ENCODE results near the gene VCAN. TPM values are rescaled to one million over a fixed set of nuclear protein-coding genes. Genes with fewer than 3 reads are reported as not detected.
A peak's percentile ranks its signal among the peaks of the same experiment; 100 is the strongest.

Gene VCAN
- total RNA-seq, 1 donor from 2014 or later = 431 TPM

GRCh38 chr5:83430130-83431010 lies 41.2 kb upstream of the VCAN start:
- H3K4me1 ChIP-seq (ENCODE audit: insufficient read depth, low read length) = no peaks in the 10 kb centered on the region
- peak; percentile 50 for DNase-seq (ENCODE audit: low read depth)
- H4K20me1 ChIP-seq (ENCODE audit: insufficient read depth, low read length) = no peaks in the 10 kb centered on the region
- H3K4me2 ChIP-seq (ENCODE audit: low read length) = no peak overlapping the region
- peak; percentile 77 for FAIRE-seq
- no peak overlapping the region for H3K27ac ChIP-seq (ENCODE audit: low read depth, low read length)
- no peaks in the 10 kb centered on the region for H3K27me3 ChIP-seq (ENCODE audit: insufficient read depth, low read length)
- no peaks in the 10 kb centered on the region for H3K36me3 Mint-ChIP-seq (ENCODE audit: low read depth, unreplicated experiment)
- H3K9ac ChIP-seq (ENCODE audit: low read length) = no peak overlapping the region
- H3K27me3 Mint-ChIP-seq (ENCODE audit: low read depth, unreplicated experiment) = no peaks in the 10 kb centered on the region
- no peak overlapping the region for H3K4me3 ChIP-seq (ENCODE audit: insufficient read depth, low read depth, low read length)
- H3K9me3 ChIP-seq (ENCODE audit: insufficient read depth, low read depth, low read length) = no peaks in the 10 kb centered on the region
- no peaks in the 10 kb centered on the region for H3K79me2 ChIP-seq (ENCODE audit: insufficient read depth, low read length)
- TF ChIP-seq CTCF (IDR thresholded peaks at IDR 0.05; ENCODE audit: insufficient read depth, low read depth, low read length) = peak; percentile 92
- no peak for TF ChIP-seq EZH2 (IDR thresholded peaks at IDR 0.05; ENCODE audit: insufficient read depth, low read length)
- H3K36me3 ChIP-seq (ENCODE audit: insufficient read depth, low read length) = no peaks in the 10 kb centered on the region
- H3K4me3 Mint-ChIP-seq (ENCODE audit: unreplicated experiment) = no peak overlapping the region
- H3K4me1 Mint-ChIP-seq (ENCODE audit: low read depth, unreplicated experiment) = no peaks in the 10 kb centered on the region
- H3K9me3 Mint-ChIP-seq (ENCODE audit: unreplicated experiment) = no peaks in the 10 kb centered on the region
- H3K27ac Mint-ChIP-seq (ENCODE audit: unreplicated experiment) = no peak overlapping the region
- H2AFZ ChIP-seq (ENCODE audit: low read depth, low read length) = no peak overlapping the region

GRCh38 chr5:83433891-83434290 lies 37.7 kb upstream of the VCAN start:
- Histone ChIP-seq H4K20me1 (ENCODE audit: insufficient read depth, low read length) (no peaks in the 10 kb centered on the region), H3K4me3 (ENCODE audit: insufficient read depth, low read depth, low read length) (no peak overlapping the region), H3K4me2 (ENCODE audit: low read length) (no peak overlapping the region), H3K79me2 (ENCODE audit: insufficient read depth, low read length) (no peaks in the 10 kb centered on the region), H3K9ac (ENCODE audit: low read length) (no peak overlapping the region), H3K27ac (ENCODE audit: low read depth, low read length) (no peak overlapping the region), H3K9me3 (ENCODE audit: insufficient read depth, low read depth, low read length) (no peaks in the 10 kb centered on the region), H3K27me3 (ENCODE audit: insufficient read depth, low read length) (no peaks in the 10 kb centered on the region), H2AFZ (ENCODE audit: low read depth, low read length) (no peak overlapping the region), H3K4me1 (ENCODE audit: insufficient read depth, low read length) (no peaks in the 10 kb centered on the region), H3K36me3 (ENCODE audit: insufficient read depth, low read length) (no peaks in the 10 kb centered on the region)
- H3K36me3 Mint-ChIP-seq (ENCODE audit: low read depth, unreplicated experiment) = no peaks in the 10 kb centered on the region
- no peaks in the 10 kb centered on the region for H3K4me1 Mint-ChIP-seq (ENCODE audit: low read depth, unreplicated experiment)
- DNase-seq (ENCODE audit: low read depth) (peak; percentile 49), FAIRE-seq (no peak)
- H3K27me3 Mint-ChIP-seq (ENCODE audit: low read depth, unreplicated experiment) = no peaks in the 10 kb centered on the region
- H3K9me3 Mint-ChIP-seq (ENCODE audit: unreplicated experiment) = peaks cover 2% of the 10 kb centered on the region
- no peak overlapping the region for H3K4me3 Mint-ChIP-seq (ENCODE audit: unreplicated experiment)
- H3K27ac Mint-ChIP-seq (ENCODE audit: unreplicated experiment) = no peak overlapping the region
- TF ChIP-seq EZH2 (IDR thresholded peaks at IDR 0.05; ENCODE audit: insufficient read depth, low read length) (no peak), CTCF (IDR thresholded peaks at IDR 0.05; ENCODE audit: insufficient read depth, low read depth, low read length) (no peak)

GRCh38 chr5:83434946-83435345 lies 36.6 kb upstream of the VCAN start:
- H2AFZ ChIP-seq (ENCODE audit: low read depth, low read length) = no peak overlapping the region
- H3K36me3 ChIP-seq (ENCODE audit: insufficient read depth, low read length) = no peaks in the 10 kb centered on the region
- Mint-ChIP-seq H3K27ac (ENCODE audit: unreplicated experiment) (no peak overlapping the region), H3K36me3 (ENCODE audit: low read depth, unreplicated experiment) (no peaks in the 10 kb centered on the region), H3K9me3 (ENCODE audit: unreplicated experiment) (peaks cover 2% of the 10 kb centered on the region), H3K27me3 (ENCODE audit: low read depth, unreplicated experiment) (no peaks in the 10 kb centered on the region), H3K4me1 (ENCODE audit: low read depth, unreplicated experiment) (no peaks in the 10 kb centered on the region), H3K4me3 (ENCODE audit: unreplicated experiment) (no peak overlapping the region)
- FAIRE-seq = no peak
- no peaks in the 10 kb centered on the region for H3K4me1 ChIP-seq (ENCODE audit: insufficient read depth, low read length)
- no peak overlapping the region for H3K4me2 ChIP-seq (ENCODE audit: low read length)
- H3K79me2 ChIP-seq (ENCODE audit: insufficient read depth, low read length) = no peaks in the 10 kb centered on the region
- no peak overlapping the region for H3K4me3 ChIP-seq (ENCODE audit: insufficient read depth, low read depth, low read length)
- no peak for DNase-seq (ENCODE audit: low read depth)
- TF ChIP-seq EZH2 (IDR thresholded peaks at IDR 0.05; ENCODE audit: insufficient read depth, low read length) (no peak), CTCF (IDR thresholded peaks at IDR 0.05; ENCODE audit: insufficient read depth, low read depth, low read length) (no peak)
- no peaks in the 10 kb centered on the region for H3K9me3 ChIP-seq (ENCODE audit: insufficient read depth, low read depth, low read length)
- H3K27me3 ChIP-seq (ENCODE audit: insufficient read depth, low read length) = no peaks in the 10 kb centered on the region
- no peak overlapping the region for H3K27ac ChIP-seq (ENCODE audit: low read depth, low read length)
- no peaks in the 10 kb centered on the region for H4K20me1 ChIP-seq (ENCODE audit: insufficient read depth, low read length)
- no peak overlapping the region for H3K9ac ChIP-seq (ENCODE audit: low read length)

Data from astrocyte (in vitro differentiated cells and primary cell).